ENCODE results near the gene DAPK2. TPM values are rescaled to one million over a fixed set of nuclear protein-coding genes. Genes with fewer than 3 reads are reported as not detected.

Gene DAPK2
- total RNA-seq, 1 donor from 2014 or later: 0.52 TPM

- no peaks in the 10 kb centered on the region for H3K9me3 ChIP-seq (ENCODE audit: insufficient read depth, low read depth, low read length)
- TF ChIP-seq CTCF (IDR thresholded peaks at IDR 0.05; ENCODE audit: insufficient read depth, low read depth, low read length) (no peak), EZH2 (IDR thresholded peaks at IDR 0.05; ENCODE audit: insufficient read depth, low read length) (no peak)
- no peaks in the 10 kb centered on the region for H3K79me2 ChIP-seq (ENCODE audit: insufficient read depth, low read length)
- Mint-ChIP-seq H3K36me3 (ENCODE audit: low read depth, unreplicated experiment) (no peaks in the 10 kb centered on the region), H3K27ac (ENCODE audit: unreplicated experiment) (peak overlapping the region; percentile 30), H3K9me3 (ENCODE audit: unreplicated experiment) (no peaks in the 10 kb centered on the region), H3K4me1 (ENCODE audit: low read depth, unreplicated experiment) (peaks cover 8% of the 10 kb centered on the region), H3K4me3 (ENCODE audit: unreplicated experiment) (no peak overlapping the region), H3K27me3 (ENCODE audit: low read depth, unreplicated experiment) (peaks cover 26% of the 10 kb centered on the region)
- no peak overlapping the region for H3K27ac ChIP-seq (ENCODE audit: low read depth, low read length)
- DNase-seq (ENCODE audit: low read depth) (no peak), FAIRE-seq (no peak)
- no peaks in the 10 kb centered on the region for H4K20me1 ChIP-seq (ENCODE audit: insufficient read depth, low read length)
- no peak overlapping the region for H3K4me3 ChIP-seq (ENCODE audit: insufficient read depth, low read depth, low read length)
- H3K9ac ChIP-seq (ENCODE audit: low read length): no peak overlapping the region
- H2AFZ ChIP-seq (ENCODE audit: low read depth, low read length): no peak overlapping the region
- H3K4me2 ChIP-seq (ENCODE audit: low read length): no peak overlapping the region
- H3K4me1 ChIP-seq (ENCODE audit: insufficient read depth, low read length): peaks cover 9% of the 10 kb centered on the region
- no peaks in the 10 kb centered on the region for H3K27me3 ChIP-seq (ENCODE audit: insufficient read depth, low read length)
- no peaks in the 10 kb centered on the region for H3K36me3 ChIP-seq (ENCODE audit: insufficient read depth, low read length)
These were observed 72.3 kb downstream of the DAPK2 start for GRCh38 chr15:63974021-63974420.

- Mint-ChIP-seq H3K36me3 (ENCODE audit: low read depth, unreplicated experiment) (no peaks in the 10 kb centered on the region), H3K4me3 (ENCODE audit: unreplicated experiment) (no peak overlapping the region), H3K27ac (ENCODE audit: unreplicated experiment) (no peak overlapping the region), H3K27me3 (ENCODE audit: low read depth, unreplicated experiment) (peaks cover 21% of the 10 kb centered on the region), H3K9me3 (ENCODE audit: unreplicated experiment) (no peaks in the 10 kb centered on the region), H3K4me1 (ENCODE audit: low read depth, unreplicated experiment) (peaks cover 2% of the 10 kb centered on the region)
- FAIRE-seq (no peak), DNase-seq (ENCODE audit: low read depth) (peak; percentile 55)
- H4K20me1 ChIP-seq (ENCODE audit: insufficient read depth, low read length): no peaks in the 10 kb centered on the region
- no peaks in the 10 kb centered on the region for H3K9me3 ChIP-seq (ENCODE audit: insufficient read depth, low read depth, low read length)
- H3K27me3 ChIP-seq (ENCODE audit: insufficient read depth, low read length): no peaks in the 10 kb centered on the region
- H3K4me3 ChIP-seq (ENCODE audit: insufficient read depth, low read depth, low read length): no peak overlapping the region
- H3K27ac ChIP-seq (ENCODE audit: low read depth, low read length): no peak overlapping the region
- H3K4me2 ChIP-seq (ENCODE audit: low read length): peak overlapping the region; percentile 22
- no peaks in the 10 kb centered on the region for H3K79me2 ChIP-seq (ENCODE audit: insufficient read depth, low read length)
- no peak overlapping the region for H2AFZ ChIP-seq (ENCODE audit: low read depth, low read length)
- no peak overlapping the region for H3K9ac ChIP-seq (ENCODE audit: low read length)
- H3K4me1 ChIP-seq (ENCODE audit: insufficient read depth, low read length): peaks cover 9% of the 10 kb centered on the region
- no peaks in the 10 kb centered on the region for H3K36me3 ChIP-seq (ENCODE audit: insufficient read depth, low read length)
- no peak for TF ChIP-seq CTCF (IDR thresholded peaks at IDR 0.05; ENCODE audit: insufficient read depth, low read depth, low read length)
- TF ChIP-seq EZH2 (IDR thresholded peaks at IDR 0.05; ENCODE audit: insufficient read depth, low read length): no peak
These were observed 72.9 kb downstream of the DAPK2 start for GRCh38 chr15:63973212-63974009.

GRCh38 chr15:63972801-63973200, 73.5 kb downstream of the DAPK2 start:
- H3K4me3 Mint-ChIP-seq (ENCODE audit: unreplicated experiment): no peak overlapping the region
- H3K4me1 Mint-ChIP-seq (ENCODE audit: low read depth, unreplicated experiment): peaks cover 2% of the 10 kb centered on the region
- Histone ChIP-seq H3K36me3 (ENCODE audit: insufficient read depth, low read length) (no peaks in the 10 kb centered on the region), H3K4me2 (ENCODE audit: low read length) (peak overlapping the region; percentile 22), H3K4me3 (ENCODE audit: insufficient read depth, low read depth, low read length) (no peak overlapping the region), H3K9ac (ENCODE audit: low read length) (no peak overlapping the region), H3K27ac (ENCODE audit: low read depth, low read length) (no peak overlapping the region), H3K9me3 (ENCODE audit: insufficient read depth, low read depth, low read length) (no peaks in the 10 kb centered on the region), H3K27me3 (ENCODE audit: insufficient read depth, low read length) (no peaks in the 10 kb centered on the region), H2AFZ (ENCODE audit: low read depth, low read length) (no peak overlapping the region), H3K4me1 (ENCODE audit: insufficient read depth, low read length) (peaks cover 9% of the 10 kb centered on the region), H4K20me1 (ENCODE audit: insufficient read depth, low read length) (no peaks in the 10 kb centered on the region), H3K79me2 (ENCODE audit: insufficient read depth, low read length) (no peaks in the 10 kb centered on the region)
- no peak for DNase-seq (ENCODE audit: low read depth)
- TF ChIP-seq CTCF (IDR thresholded peaks at IDR 0.05; ENCODE audit: insufficient read depth, low read depth, low read length) (no peak), EZH2 (IDR thresholded peaks at IDR 0.05; ENCODE audit: insufficient read depth, low read length) (no peak)
- no peak overlapping the region for H3K27ac Mint-ChIP-seq (ENCODE audit: unreplicated experiment)
- no peak for FAIRE-seq
- H3K9me3 Mint-ChIP-seq (ENCODE audit: unreplicated experiment): no peaks in the 10 kb centered on the region
- H3K36me3 Mint-ChIP-seq (ENCODE audit: low read depth, unreplicated experiment): no peaks in the 10 kb centered on the region
- peaks cover 16% of the 10 kb centered on the region for H3K27me3 Mint-ChIP-seq (ENCODE audit: low read depth, unreplicated experiment)
